Esophagus muscularis mucosa (tissue), 4 donors: ENCODE data around the gene SLC25A41. TPM values are rescaled to one million over a fixed set of nuclear protein-coding genes. Genes with fewer than 3 reads are reported as not detected.

Experiments used
- DNase-seq: peaks from one replicate; pipeline ENCODE4 v3.0.0-alpha.2; 2017; ENCODE audit errors: extremely low spot score
- H3K27ac ChIP-seq, 4 donors: fragments of 200-600 bp; sonication (generic); replicated peaks in 1 of 4; 1 replicate in 3 of 4; 2 replicates in 1 of 4; pipeline ENCODE4 v1.5.1; 2016 to 2019; ENCODE audit warnings: mild to moderate bottlenecking in 1 of 4
- H3K27me3 ChIP-seq, 4 donors: fragments of 200-600 bp; sonication (generic); one replicate each; pipeline versions ENCODE4 v1.5.1 to v1.6.0; 2016 to 2019
- H3K36me3 ChIP-seq, 4 donors: fragments of 200-600 bp; sonication (generic); one replicate each; pipeline ENCODE4 v1.5.1; 2016 to 2019
- H3K4me1 ChIP-seq, 4 donors: fragments of 200-600 bp; sonication (generic); one replicate each; pipeline ENCODE4 v1.5.1; 2016 to 2019
- H3K4me3 ChIP-seq, 4 donors: fragments of 200-600 bp; sonication (generic); 1 replicate in 2 of 4; 2 replicates in 2 of 4; pipeline ENCODE4 v1.5.1; 2016 to 2019; ENCODE audit warnings: mild to moderate bottlenecking in 4 of 4, moderate library complexity in 1 of 4
- H3K9me3 ChIP-seq, 4 donors: fragments of 200-600 bp; sonication (generic); 1 replicate in 3 of 4; 2 replicates in 1 of 4; pipeline ENCODE4 v1.5.1; 2016 to 2019
- EP300 ChIP-seq: sonication (generic); formaldehyde crosslinking; IDR thresholded peaks from one replicate; pipeline ENCODE4 v1.6.1; 2017; ENCODE audit warnings: antibody characterized with exemption
- POLR2A ChIP-seq: fragments of 450-650 bp; IDR thresholded peaks from one replicate; pipeline ENCODE4 v1.6.1; 2017; ENCODE audit warnings: antibody characterized with exemption, moderate library complexity, mild to moderate bottlenecking, low read depth
- POLR2AphosphoS5 ChIP-seq, 2 donors: sonication (generic); formaldehyde crosslinking; IDR thresholded peaks; one replicate each; pipeline ENCODE4 v1.6.1; 2017; ENCODE audit warnings: antibody characterized with exemption in 2 of 2
- WGBS: methylation state at CpG from one replicate; pipeline ENCODE4 v1.1.5; 2018; 5-methylcytosine and 5-hydroxymethylcytosine counted together
- intact Hi-C: fragments of 100-400 bp; cut with DNase I; formaldehyde crosslinking; loops from one replicate; pipeline ENCODE4 v1.15.1; 2023
- total RNA-seq, 4 donors: library from RNA; depleted of rRNA; stranded (reverse); fragments of >200 nt; gene quantifications; one replicate each; pipeline versions ENCODE4 v1.1.0 to v1.2.1, GENCODE V29; 2016
- TF ChIP-seq, protein P1 (sequence below), 3 experiments: fragments of 200-600 bp in 2 of 3; fragments of 450-650 bp in 1 of 3; sonication (generic) in 2 of 3; IDR thresholded peaks; one replicate each; pipeline ENCODE4 v1.5.1; 2017 to 2019; ENCODE audit warnings: antibody characterized with exemption in 3 of 3, mild to moderate bottlenecking in 2 of 3, moderate library complexity in 1 of 3

The SLC25A41 gene
- total RNA-seq, 4 donors from 2014 or later: 0.32 to 2.4 (median 0.66) TPM; not detected in 1

DNA sequence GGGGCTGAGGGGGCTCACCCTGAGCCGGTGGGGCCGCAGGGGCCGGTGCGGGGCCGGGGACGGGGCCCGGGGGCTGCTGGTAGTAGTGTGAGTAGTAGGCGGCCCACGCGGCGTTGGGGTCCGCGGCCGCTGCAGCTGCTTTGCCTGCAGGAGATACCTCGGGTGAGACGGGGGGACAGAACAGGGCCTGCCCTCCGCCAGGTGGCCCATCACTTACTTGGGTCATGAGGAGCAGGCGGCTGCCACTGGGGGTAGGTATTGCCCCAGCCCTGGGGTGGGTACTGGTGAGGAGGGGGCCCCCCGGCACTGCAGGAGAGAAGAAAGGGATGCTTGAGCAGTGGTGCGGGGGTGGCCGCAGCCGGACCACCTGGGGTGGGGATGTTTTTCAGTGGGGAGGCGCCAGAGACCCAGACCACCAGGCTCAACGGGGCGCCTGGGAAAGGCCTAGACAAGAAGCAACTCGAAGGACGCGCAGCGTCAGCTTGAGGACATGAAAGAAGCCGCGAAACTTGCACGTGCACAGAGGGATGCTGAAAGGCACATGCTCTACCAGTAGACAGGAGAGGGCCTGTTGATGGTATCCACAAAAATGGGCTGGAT is 17.9 kb downstream of the SLC25A41 start:
- peaks cover 60 to 73% (median 70%) of the 10 kb centered on the region in 4 donors for H3K36me3 ChIP-seq
- no peak overlapping the region for H3K4me3 ChIP-seq
- H3K27me3 ChIP-seq: no peaks in the 10 kb centered on the region
- no peaks in the 10 kb centered on the region for H3K9me3 ChIP-seq
- H3K27ac ChIP-seq: no peak overlapping the region
- 94% methylated on average over 32 of the region's 32 CpGs for WGBS
- intact Hi-C loops: no loop called here
- no peak for DNase-seq
- peaks cover 0 to 39% (median 25%) of the 10 kb centered on the region in 4 donors for H3K4me1 ChIP-seq
- TF ChIP-seq POLR2AphosphoS5 (IDR thresholded peaks at IDR 0.05): no peak

GRCh38 chr19:6414793-6415590 is 18.6 kb downstream of the SLC25A41 start:
- no peaks in the 10 kb centered on the region for H3K9me3 ChIP-seq
- DNase-seq: no peak
- WGBS: 87% methylated on average over 26 of the region's 47 CpGs
- H3K4me1 ChIP-seq: peaks cover 0 to 32% (median 22%) of the 10 kb centered on the region in 4 donors
- peaks cover 59 to 66% (median 63%) of the 10 kb centered on the region in 4 donors for H3K36me3 ChIP-seq
- H3K27me3 ChIP-seq: no peaks in the 10 kb centered on the region
- H3K4me3 ChIP-seq: no peak overlapping the region
- no peak overlapping the region for H3K27ac ChIP-seq
- TF ChIP-seq POLR2AphosphoS5 (IDR thresholded peaks at IDR 0.05): no peak
- TF ChIP-seq, protein P1, sequence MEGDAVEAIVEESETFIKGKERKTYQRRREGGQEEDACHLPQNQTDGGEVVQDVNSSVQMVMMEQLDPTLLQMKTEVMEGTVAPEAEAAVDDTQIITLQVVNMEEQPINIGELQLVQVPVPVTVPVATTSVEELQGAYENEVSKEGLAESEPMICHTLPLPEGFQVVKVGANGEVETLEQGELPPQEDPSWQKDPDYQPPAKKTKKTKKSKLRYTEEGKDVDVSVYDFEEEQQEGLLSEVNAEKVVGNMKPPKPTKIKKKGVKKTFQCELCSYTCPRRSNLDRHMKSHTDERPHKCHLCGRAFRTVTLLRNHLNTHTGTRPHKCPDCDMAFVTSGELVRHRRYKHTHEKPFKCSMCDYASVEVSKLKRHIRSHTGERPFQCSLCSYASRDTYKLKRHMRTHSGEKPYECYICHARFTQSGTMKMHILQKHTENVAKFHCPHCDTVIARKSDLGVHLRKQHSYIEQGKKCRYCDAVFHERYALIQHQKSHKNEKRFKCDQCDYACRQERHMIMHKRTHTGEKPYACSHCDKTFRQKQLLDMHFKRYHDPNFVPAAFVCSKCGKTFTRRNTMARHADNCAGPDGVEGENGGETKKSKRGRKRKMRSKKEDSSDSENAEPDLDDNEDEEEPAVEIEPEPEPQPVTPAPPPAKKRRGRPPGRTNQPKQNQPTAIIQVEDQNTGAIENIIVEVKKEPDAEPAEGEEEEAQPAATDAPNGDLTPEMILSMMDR (IDR thresholded peaks at IDR 0.05): no peak
- TF ChIP-seq EP300: no peak
- no peak for TF ChIP-seq POLR2A
- intact Hi-C loops: no loop called here

GRCh38 chr19:6413721-6414643 is 19.6 kb downstream of the SLC25A41 start:
- peaks cover 0 to 30% (median 22%) of the 10 kb centered on the region in 4 donors for H3K4me1 ChIP-seq
- no peaks in the 10 kb centered on the region for H3K27me3 ChIP-seq
- H3K9me3 ChIP-seq: no peaks in the 10 kb centered on the region
- peak overlapping the region; percentile 12 to 53 (median 42) for H3K27ac ChIP-seq
- TF ChIP-seq POLR2A (no peak), POLR2AphosphoS5 (IDR thresholded peaks at IDR 0.05) (no peak), EP300 (no peak)
- TF ChIP-seq, protein P1 (IDR thresholded peaks at IDR 0.05): no peak
- no peak overlapping the region for H3K4me3 ChIP-seq
- DNase-seq: no peak
- intact Hi-C loops: no loop called here
- 68% methylated on average over 39 of the region's 42 CpGs for WGBS
- H3K36me3 ChIP-seq: peaks cover 49 to 55% (median 53%) of the 10 kb centered on the region in 4 donors

DNA sequence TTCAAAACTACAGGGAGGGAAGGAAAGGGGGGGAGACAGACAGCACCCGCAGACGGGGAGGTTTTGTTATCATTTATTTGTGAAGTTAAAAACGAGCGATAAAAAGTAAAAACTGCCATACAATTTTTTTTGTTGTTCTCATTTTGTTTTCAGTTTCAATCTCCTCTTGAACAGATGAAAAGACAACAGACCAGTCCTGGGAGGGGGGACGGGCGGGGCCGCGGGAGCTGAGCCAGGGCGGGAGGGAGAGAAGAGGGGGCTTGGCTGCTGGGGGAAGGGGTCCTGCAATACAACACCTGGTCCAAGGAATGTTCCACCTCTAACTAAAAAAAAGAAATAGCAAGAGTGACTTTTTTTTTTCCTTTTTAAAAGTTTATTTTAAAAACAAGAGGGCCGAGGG is 20.3 kb downstream of the SLC25A41 start:
- peaks cover 42 to 49% (median 46%) of the 10 kb centered on the region in 4 donors for H3K36me3 ChIP-seq
- no peaks in the 10 kb centered on the region for H3K9me3 ChIP-seq
- intact Hi-C loops: no loop called here
- peak overlapping the region in 3 of 4 donors; percentile 12 to 53 (median 30) for H3K27ac ChIP-seq
- DNase-seq: no peak
- TF ChIP-seq POLR2AphosphoS5 (IDR thresholded peaks at IDR 0.05) (no peak), EP300 (no peak), POLR2A (no peak)
- TF ChIP-seq, protein P1 (IDR thresholded peaks at IDR 0.05): no peak
- no peak overlapping the region for H3K4me3 ChIP-seq
- H3K4me1 ChIP-seq: peaks cover 0 to 30% (median 22%) of the 10 kb centered on the region in 4 donors
- 50% methylated on average over 10 of the region's 10 CpGs for WGBS
- H3K27me3 ChIP-seq: no peaks in the 10 kb centered on the region
